Glomerular visceral epithelial cell (primary cell): Measurements from ENCODE around the gene SNX17.

ENCODE experiments used
- DNase-seq: peaks from one replicate; pipeline ENCODE4 v3.0.0-alpha.2; 2016; ENCODE audit errors: extremely low spot score

Gene SNX17

DNA sequence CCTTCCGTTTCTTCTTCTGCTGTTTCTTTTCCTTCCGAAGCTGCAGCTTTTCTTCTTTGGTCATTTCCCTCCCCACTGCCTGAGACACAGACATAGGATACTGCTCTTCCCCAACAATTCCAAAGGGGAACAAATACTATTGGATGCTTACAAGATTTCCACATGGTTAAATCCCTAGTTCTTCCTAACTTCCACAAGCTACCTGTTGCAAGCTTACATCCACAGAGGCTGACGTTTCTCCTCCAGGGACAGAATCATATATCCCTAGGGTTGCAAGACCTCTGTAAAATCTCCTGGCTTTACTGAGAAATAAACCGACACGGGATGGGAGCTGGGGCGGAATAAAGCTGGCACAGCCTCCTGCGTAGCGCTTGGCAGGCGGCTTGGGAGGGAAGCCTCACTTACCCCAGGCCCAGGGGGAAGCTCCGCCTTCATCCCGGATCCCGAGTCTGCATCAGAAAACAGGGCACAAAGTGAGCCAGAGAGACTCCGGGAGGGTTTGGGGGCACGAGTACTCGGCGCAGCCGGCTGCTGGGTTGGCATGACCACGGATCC, 868 bp upstream of the SNX17 start:
- DNase-seq, result peak; percentile 54

DNA sequence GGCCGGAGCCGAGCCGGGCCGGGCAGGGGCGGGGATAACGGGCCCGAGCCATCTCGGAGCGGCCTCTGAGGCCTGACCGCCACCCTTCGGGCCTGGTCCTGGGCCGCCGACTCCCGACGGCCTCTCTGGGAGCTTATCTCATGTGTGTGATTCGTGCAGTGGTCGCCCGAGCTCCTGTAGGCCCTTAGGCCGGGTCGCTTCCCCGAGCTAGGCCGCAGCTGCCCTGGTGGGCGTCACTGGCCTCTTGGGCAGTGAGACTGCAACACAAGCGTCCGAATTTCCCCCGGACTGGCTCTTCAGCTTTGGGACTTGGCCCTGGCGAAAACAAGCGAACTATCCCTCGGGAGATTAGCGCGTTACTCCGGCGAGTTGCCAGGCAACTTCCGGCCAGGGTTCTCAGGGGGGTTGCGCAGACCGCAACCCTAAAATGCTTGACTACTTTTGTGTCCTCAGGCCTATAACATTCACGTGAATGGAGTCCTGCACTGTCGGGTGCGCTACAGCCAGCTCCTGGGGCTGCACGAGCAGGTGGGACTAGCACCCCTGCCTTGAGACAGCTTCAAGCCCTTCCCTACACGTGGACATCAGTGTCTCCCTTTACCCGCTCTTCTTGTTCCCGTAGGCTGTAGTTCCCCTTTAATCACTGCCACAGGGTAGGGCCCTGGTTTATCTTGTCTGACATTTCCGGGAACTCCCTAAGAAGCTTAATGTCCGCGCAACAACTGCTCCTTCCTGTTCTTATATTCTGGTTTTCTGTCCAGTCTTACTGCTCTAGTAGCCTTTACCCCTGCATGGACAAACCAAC, 602 bp downstream of the SNX17 start:
- DNase-seq, result peak; percentile 40

DNA sequence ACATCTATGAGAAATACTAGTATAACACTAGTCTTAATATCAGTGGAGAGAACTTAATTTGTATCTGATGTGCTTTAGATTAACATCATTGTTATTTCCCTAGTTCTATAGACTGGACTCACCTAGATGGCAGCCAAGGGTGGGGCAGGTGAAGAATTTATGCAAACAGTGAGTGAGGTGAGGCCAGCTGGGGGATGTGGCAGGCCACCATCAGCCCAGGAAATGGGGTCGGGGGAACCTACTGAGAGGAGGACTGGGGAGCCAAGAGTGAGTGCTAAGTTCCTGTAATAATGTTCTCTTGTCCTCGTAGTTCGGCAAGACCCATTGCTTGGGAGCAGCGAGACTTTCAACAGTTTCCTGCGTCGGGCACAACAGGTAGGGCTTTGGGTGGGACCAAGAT, 2.5 kb downstream of the SNX17 start:
- no peak for DNase-seq

DNA sequence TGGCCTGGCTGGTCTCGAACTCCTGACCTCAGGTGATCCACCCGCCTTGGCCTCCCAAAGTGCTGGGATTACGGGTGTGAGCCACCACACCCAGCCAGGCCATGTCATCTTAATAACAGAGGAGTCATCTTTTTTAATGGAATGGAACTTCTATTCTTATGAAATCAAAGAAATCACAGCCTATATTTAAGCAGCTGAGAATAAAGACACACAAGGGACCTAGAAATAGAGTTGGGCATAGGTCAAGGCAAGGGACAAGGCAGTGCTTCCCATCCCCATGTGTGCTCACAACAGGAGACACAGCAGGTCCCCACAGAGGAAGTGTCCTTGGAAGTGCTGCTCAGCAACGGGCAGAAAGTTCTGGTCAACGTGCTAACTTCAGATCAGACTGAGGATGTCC, 3.2 kb downstream of the SNX17 start:
- DNase-seq, result no peak

DNA sequence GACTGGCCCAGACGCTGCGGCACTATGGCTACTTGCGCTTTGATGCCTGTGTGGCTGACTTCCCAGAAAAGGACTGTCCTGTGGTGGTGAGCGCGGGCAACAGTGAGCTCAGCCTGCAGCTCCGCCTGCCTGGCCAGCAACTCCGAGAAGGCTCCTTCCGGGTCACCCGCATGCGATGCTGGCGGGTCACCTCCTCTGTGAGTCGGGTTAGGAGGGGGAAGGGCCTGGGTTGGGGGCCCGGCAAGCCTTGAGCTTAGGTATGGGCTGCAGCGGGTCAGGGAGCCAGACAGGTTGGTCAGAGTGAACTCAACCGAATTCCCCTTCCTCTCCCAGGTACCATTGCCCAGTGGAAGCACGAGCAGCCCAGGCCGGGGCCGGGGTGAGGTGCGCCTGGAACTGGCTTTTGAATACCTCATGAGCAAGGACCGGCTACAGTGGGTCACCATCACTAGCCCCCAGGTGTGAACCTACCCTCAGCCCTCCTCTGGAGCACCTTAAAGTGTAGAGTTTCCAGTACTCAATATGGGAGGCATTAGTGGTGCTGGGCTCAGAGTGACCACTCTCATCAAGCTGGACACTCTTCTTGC, 5.2 kb downstream of the SNX17 start:
- DNase-seq, result no peak

DNA sequence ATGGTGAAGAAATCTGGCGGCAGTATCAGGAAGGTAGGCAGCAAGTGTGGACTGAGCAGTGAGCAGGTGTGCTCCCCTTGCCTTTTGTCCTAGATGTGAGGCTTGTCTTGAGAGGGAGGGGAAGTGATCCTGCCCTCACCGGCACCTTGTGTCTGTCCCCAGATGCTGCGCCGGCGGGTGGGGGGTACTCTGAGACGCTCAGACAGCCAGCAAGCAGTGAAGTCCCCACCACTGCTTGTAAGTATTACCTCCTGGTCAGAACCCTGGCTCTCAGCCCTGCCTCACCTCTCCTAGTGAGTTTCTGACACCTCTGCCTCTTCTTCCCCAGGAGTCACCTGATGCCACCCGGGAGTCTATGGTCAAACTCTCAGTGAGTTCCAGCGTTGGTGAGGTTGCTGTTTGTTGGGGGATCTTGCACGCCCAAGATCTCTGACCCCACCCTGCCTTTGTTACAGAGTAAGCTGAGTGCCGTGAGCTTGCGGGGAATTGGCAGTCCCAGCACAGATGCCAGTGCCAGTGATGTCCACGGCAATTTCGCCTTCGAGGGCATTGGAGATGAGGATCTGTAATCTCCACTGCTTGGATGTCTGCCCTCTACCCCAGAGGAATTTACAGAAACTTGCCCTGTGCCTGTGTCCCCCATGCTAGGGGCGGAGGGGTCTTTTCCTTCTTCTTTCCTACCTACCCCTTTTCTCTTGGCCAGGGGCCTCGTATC, 5.9 kb downstream of the SNX17 start:
- no peak for DNase-seq

DNA sequence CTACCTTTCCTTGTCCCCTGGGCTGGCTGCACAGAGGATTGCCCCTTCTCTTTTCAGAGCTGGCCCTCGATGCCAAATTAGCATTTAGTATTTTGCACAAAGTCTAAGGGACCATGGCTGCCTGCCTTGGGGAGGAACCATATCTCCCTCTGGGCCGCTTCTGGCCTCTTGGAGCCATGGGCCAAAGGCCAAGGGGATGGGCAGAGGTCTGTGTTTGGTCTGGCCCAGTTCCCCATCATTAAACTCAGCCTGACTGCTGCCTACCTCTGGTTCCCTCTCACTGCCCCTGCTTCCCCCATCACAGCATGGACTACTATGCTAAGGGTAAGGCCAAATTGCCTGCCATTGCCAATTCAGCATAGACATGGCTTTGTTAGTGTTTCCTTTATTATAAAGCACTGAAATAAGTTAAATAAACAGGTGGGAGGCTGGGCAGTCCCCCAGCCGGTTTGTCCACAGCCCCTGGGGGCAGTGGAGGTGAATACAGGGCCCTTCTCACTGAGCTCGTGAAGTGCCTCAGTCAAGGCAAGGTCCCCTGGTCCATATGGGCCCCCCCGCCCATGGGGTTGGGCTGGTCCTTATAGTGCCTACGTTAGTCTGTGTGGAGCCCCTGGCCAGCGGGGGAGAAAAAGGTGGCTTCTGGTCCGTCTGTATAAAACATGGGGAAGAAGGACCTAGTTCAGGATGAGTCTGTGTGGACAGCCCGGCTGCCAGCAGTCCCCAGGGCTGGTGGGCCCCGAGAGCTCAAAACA, 6.6 kb downstream of the SNX17 start:
- DNase-seq, result no peak

DNA sequence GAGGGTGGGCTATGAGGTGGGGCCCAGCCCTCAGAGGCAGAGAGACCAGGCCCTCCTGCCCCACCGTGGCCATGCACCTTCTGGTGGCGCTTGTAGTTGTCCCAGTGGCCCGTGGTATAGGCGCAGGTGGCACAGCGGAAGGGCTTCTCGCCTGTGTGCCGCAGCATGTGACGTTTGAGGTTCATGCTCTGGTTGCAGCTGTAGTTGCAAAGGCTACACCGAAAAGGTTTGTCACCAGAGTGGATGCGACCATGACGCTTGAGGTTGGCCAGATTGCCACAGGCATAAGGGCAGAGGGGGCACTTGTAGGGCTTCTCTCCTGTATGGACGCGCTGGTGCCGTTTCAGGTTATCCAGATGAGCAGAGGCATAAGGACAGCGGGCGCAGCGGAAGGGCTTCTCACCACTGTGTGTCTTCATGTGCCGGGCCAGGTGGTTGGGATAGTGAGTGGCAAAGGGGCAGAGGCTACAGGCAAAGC, 7.2 kb downstream of the SNX17 start:
- DNase-seq, result no peak

DNA sequence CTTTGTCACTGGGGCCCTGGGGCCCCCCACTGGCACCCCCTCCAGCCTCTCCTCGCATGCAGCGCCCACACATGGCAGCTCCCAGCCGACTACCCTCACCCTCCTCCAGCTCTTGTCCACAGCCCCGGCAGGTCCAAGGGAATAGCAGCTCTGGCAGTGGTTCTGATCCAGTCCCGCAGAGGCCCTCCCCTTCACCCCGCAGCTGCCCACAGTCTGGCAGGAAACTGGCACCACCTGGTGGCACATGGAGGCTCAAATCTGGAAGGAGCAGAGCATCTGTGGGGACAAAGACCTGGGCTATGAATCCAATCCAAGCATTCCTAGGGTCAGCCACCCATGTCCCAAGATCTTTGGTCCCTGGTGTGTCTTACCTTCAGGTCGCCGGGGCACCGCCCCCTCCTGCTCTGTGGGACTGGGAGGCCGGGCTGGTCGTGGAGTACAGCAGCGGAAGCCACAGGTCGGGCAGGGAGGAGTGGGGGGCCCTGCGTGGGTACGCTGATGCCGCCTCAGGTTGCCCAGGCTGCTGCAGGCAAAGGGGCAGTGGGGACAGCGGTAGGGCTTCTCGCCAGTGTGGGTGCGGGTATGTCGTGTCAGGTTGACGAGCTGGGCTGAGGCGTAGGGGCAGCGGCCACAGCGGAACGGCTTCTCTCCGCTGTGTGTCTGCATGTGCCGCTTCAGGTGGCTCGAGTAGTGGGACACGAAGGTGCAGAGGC, 7.8 kb downstream of the SNX17 start:
- peak; percentile 30 for DNase-seq

DNA sequence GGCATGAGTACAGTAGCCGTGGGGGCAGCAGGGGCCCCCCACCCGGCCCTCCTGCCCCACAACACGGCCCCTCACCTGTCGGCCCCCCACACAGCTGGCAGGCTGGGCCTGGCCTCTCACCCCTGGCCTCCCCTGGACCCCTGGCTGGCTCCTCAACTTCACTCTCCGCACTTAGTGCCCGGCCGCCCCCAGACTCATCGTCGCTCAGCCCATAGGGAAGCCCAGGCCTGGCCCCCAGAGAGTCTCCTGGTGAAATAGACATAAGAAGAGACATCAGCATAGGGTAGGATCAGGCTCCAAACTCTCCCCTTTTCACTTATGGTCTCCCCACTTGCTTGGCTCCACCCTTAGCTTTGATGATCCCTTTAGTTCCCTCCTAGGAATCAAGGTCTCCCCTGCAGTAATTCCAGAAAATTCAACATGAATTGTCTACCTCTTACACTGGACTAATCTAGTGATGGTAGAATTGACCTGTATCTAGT, 8.4 kb downstream of the SNX17 start:
- no peak for DNase-seq

DNA sequence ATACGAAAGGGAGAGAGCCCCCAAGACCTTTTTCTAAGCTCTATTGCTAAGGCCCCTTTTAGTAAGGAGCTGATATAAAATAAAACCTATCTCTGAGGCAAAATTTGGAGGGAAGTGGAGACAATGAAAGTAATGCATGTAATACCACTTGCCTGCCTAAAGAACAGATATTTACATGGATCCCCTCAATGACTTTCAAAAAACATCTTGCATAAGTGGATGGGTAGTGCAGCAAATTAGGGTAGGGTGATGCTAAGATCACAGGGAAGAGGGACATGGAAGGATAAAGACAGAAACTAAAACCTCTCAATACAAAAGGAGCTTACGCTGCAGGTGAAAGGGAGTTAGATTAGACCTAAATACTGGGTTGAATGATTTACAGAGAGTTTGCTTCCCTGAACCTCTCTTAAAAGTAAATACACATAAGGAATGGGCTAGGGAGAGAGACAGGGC, 9.0 kb downstream of the SNX17 start:
- DNase-seq, result no peak

DNA sequence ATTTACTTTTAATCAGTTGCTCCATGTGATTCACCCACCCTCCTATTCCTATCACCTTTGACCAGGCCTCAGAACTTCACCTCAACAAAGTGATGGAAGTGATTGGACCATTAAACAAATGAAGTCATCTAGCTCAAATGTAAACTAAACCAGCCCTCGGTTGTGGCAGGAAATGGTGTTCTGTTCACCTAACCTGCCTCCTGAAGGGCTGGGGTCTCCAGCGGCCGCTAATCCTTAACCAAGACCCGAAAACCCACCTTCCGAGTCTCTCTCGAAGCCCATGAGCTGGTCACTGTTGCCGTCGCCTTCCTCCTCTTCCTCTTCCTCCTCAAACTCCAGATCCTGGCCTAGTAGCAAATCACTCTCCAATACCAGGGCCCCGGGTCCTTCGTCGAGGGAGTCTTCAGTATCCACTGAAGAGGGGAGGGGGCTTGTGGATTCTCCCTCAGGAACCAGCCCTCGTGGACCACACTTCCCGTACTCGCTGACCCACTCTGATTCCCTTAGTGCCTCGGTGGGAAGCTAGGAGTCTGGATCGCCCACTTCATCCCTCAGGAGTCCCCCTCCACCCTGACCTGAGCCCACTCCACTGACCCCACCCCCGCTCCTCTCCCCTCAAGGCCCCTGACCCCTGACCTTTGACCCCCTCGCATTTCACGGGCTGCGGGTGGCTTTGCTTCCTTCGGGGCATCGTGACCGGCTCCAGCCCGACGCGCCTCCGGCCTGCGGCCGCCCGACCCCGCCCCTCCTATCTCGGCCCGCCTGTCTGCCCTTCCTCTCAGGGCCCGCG, 9.6 kb downstream of the SNX17 start:
- DNase-seq, result peak; percentile 24

DNA sequence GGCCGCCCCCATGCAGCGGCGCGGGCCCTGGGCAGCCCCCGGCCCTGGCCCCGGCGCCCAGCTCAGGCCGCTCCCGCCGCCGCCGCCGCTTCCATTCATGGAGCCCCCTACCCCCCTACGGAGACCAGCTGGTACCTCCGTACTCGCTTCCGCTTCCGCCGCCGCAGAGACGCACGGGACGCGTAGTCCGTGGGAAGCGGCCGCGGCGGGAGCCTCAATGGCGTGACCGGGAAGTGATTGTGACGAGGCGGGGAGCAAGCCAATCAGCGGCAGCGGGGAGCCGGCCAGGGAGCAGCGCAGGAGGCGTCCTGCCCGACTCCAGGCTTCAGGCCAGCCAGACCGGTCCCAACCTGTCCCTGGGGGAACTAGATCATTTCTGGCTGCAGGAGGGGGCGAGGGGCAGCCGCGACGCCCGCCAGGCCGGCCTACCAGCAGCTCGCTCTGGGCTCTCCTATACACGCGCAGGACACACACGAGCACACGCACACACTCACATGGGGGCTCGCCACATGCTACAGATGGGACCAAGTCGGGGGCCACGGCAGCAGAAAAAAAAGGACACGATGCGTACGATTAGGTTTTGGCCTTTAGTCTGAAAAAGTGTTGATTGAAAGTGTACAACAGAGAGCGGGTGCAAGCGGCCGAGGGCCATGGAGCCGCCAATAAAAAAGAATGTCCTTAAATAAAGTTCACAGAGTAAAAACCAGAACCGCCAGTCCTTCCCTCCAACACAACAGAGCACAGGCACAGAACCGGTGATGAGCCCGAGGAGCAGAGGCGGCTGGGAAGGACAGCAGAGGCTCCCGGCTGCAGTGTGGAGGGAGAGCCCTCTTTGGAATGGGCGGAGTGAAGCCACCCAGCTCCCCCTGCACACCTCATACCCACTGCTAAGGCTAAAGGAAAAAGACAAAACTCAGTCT, 10.5 kb downstream of the SNX17 start, which contains the start of gene ZNF513:
ZNF513 (minus strand) TSS at position 109 of the 920 bp plus-strand sequence. CDS start 208 bp downstream, outside the sequence.
- DNase-seq, result peak; percentile 62

DNA sequence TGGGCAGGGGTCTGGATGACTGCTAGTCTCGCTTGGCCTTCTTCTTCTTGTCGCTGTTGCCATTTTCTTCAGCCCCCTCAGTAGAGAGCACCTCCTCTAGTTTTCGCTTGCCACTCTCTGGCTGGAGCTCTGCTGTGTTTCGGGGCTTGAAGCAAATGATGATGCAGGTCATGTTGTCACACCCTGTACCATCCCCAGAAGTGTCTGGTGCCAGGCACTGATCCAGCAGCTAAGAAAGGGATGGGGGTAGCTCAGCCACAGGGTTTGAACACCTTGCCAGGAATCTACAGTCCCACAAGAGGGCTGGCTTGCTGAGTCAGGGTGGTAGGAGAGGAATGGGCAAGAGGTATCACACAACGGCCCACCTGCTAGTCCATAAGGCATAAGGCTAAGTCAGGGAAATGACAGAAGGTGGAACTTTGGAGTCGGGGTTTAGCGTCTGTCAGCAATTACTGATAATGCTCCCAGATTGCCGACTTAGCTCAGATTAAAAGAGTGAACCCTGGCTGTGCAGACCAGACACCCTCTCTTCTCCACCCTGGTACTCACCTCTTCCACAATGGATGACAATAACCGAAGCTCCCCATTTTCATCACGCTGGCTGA, 11.3 kb downstream of the SNX17 start:
- DNase-seq, result no peak

DNA sequence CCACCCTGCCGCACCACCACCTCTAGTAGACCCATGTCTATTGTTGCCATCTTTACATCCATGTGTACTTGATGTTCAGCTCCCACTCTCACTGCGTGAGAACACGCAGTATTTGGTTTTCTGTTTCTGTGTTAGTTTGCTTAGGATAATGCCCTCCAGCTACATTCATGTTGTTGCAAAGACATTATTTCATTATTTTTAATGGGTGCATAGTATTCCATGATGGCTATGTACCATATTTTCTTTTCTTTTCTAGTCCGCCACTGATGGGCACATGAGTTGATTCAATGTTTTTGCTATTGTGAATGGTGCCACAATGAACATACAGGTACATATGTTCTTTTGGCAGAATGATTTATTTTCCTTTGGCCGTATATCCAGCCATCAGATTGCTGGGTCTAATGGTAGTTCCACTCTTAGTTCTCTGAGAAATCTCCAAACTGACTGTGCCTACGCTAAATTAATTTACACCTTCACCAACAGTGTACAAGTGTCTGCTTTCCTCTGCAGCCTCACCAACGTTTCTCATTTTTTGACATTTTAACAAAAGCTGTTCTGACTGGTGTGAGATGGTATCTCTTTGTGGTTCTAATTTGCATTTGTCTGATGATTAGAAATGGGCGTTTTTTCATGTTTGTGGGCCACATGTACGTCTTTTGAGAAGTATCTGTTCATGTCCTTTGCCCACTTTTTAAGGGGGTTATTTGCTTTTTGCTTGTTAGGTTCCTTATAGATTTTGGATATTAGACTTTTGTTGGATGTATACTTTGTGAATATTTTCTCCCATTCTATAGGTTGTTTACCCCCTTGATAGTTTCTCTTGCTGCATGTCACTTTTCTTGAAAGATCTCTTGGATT, 20.6 kb downstream of the SNX17 start:
- DNase-seq, result no peak

DNA sequence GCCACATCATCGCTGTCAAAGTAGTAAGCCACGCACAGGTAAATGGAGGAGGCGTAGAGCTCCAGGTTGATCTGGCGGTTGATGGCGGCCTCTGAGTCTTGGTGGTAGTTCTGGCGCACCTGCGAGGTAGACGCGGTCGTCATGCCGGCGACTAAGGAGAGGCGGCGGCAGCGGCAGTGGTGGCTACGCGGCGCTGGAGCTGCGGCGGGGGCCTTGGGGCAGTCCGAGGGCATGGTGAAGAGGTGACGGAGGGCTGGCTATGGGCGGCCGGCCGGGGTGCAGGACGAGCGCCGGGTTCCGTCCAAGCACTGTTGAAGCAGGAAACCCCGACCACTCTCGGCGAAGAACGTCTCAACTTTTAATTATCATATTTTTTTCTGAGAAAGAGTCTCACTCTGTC, 22.8 kb downstream of the SNX17 start:
- DNase-seq, result no peak

DNA sequence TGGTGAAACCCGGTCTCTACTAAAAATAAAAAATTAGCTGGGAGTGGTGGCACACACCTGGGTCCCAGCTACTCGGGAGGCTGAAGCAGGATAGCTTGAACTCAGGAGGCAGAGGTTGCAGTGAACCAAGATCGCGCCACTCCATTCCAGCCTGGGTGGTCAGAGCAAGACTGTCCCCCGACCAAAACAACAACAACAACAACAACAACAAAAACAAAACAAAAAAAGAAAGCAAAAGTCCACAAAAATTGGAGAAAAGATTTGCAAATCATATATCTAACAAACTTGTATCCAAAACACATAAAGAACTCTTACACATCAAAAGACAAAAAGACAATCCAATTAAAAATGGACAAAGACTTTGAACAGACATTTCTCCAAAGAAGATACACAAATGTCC, 28.5 kb downstream of the SNX17 start:
- DNase-seq, result no peak
